SIG-M5 treated with dmso at 0.1 percent for 504 hours (cell line): ENCODE data around the gene HOXC13.

Experiments
- DNase-seq: peaks from one replicate; lab custom pipeline; 2025; ENCODE audit not compliant: unreplicated experiment; lab: John Stamatoyannopoulos, UW

HOXC13 gene

GRCh38 chr12:53937596-53938325, 870 bp upstream of the HOXC13 start:
- DNase-seq: no peak

- DNase-seq: no peak
Observed at GRCh38 chr12:53939141-53940108, 794 bp downstream of the HOXC13 start.

GRCh38 chr12:53940443-53941014, 1.9 kb downstream of the HOXC13 start:
- no peak for DNase-seq

DNA sequence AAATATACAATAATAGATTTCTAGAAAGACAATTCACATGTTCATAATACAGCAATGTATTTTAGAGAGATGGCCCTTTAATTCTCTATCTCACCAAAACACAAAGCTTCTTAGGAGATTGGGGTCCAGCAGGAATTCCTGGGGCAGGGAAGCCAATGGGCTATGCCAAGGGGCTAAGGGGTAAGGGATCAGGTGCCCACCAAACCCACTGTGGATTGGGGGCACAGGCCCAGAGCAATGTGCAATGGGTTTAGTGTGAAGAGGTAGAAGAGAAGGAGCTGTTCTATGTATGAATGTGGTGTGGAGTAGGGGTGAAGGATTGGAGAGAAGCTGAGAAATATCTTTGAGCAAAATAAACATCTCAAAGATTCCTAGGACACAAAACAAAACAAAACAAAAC, 2.6 kb downstream of the HOXC13 start:
- no peak for DNase-seq

DNA sequence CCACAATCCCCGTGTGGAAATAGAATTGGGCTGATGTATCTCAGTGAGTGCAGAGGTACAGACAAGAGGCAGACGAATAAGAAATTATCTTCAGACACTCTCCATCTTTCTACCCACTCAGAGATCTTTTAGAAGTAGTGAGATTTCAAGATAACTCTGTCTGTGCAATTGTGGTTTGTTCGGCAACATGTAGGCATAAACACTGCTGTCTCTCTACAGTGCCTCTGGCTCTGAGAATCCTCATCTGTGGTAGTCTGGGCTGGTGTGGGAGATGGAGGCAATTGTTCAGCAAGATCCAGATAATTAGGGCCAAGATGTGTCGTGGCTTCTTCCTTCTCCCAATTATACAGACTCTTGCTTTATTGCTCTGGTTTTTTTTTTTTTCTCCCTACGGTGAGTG, 3.1 kb downstream of the HOXC13 start:
- DNase-seq: no peak

- no peak for DNase-seq
Observed at GRCh38 chr12:53942467-53942997, 3.9 kb downstream of the HOXC13 start.

- no peak for DNase-seq
Observed at GRCh38 chr12:53944209-53944608, 5.6 kb downstream of the HOXC13 start.

DNA sequence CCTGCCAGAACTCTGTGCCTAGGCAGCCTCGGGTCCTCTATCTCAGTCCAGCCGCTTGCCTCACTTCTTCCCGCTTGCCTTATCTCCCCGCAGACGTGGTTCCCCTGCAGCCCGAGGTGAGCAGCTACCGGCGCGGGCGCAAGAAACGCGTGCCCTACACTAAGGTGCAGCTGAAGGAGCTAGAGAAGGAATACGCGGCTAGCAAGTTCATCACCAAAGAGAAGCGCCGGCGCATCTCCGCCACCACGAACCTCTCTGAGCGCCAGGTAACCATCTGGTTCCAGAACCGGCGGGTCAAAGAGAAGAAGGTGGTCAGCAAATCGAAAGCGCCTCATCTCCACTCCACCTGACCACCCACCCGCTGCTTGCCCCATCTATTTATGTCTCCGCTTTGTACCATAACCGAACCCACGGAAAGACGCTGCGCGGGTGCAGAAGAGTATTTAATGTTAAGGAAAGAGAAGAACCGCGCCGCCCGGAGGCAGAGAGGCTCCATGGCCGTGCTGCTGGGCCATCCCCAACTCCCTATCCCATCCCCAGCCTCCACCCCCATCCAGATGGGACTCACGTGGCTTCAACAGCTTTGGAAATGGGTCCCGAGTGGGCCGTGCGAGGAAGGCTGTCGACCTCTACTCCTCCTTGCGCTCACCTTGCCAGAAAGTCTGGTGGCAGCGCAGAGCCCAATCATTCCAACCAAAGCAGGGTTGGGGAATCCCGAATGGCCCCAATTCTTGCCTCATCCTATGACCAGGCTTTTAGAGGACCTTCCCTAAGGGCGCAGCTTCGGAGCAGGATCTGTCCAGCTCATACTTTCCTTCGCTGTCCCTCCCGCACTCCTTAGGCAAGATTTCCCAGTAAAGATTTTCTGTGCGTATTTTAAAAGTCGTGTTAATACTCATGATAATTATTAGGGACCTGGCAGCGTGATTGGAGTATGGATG, 6.5 kb downstream of the HOXC13 start:
- DNase-seq: no peak

- no peak for DNase-seq
Observed at GRCh38 chr12:53947743-53948142, 9.1 kb downstream of the HOXC13 start.

GRCh38 chr12:53948650-53949593, 10.3 kb downstream of the HOXC13 start:
- DNase-seq: no peak

DNA sequence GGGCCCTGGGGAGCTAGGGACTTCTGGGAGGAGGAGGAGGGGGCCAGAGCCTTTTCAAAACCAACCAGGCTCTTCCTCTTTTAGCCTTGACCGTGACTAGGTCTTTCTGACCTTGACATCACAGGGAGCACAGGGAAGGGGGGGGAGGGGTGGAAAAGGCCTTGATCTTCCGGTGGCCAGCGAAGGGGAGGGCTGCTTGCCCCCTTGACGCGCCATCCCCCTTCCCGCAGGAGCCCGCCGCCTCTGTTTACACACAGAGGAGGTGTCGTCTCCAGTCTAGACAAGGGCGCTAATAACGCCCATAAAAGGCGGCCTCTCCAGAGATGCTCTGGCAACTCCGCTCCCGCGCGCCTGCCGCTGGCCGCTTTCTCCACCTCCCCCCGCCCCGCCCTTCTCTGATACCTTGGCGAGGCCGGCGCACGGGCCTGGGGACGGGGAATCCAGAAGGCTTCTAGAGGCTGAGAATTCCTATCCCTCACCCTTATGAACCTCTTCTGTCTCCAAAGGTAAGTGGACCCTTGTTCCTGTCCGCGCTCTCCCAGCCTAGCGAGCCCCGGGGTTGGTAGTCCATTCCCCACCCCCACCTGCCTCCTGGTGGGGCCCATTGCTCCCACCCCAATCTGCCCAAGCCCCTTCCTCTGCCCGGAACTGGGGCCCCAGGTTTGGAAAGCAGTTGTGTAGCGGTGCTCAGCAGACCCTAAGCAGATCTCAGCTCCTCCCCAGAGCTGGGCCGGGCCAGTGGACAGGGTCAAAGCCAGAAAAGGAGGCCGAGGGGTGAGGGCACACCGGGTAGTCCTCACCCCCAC, 11.2 kb downstream of the HOXC13 start:
- no peak for DNase-seq

- no peak for DNase-seq
Observed at GRCh38 chr12:53950437-53950773, 11.8 kb downstream of the HOXC13 start.

DNA sequence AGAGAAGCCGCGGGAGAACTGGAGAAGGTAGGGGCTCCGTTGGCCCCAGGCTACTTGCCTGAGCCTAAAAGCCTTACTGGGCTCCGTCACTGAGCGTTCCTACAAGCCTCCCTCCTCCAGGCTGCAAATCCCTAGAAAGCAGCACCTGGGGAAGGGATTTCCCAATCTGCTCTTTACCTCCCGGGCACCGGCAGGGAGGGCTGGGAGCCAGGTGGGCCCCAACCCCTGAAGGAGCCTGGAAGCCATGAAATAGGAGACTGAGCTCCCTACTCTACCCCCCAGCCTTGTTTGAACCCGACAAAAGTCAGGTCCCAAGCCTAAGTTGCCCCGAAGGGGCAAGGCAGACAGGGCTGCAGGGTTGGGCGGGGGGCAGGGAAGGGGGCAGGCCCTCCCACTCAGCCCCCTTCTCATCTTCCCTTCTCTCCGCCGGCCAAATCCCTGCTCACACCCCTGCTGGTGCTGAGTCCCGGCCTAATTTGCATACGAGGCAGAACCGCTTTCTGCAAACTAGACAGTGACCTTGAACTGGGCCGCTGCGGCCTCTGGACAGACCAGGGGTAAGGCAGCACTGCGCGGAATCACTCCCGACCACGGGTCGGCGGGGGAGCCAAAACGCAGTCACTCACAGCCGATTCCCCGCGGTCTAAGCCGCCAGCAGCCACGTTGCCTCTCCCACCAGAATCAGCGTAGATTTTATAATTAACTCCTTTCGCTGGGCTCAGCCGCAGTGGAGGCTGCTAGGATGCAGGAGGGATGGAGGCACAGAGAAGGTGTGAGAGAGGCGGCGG, 12.4 kb downstream of the HOXC13 start:
- DNase-seq: no peak

DNA sequence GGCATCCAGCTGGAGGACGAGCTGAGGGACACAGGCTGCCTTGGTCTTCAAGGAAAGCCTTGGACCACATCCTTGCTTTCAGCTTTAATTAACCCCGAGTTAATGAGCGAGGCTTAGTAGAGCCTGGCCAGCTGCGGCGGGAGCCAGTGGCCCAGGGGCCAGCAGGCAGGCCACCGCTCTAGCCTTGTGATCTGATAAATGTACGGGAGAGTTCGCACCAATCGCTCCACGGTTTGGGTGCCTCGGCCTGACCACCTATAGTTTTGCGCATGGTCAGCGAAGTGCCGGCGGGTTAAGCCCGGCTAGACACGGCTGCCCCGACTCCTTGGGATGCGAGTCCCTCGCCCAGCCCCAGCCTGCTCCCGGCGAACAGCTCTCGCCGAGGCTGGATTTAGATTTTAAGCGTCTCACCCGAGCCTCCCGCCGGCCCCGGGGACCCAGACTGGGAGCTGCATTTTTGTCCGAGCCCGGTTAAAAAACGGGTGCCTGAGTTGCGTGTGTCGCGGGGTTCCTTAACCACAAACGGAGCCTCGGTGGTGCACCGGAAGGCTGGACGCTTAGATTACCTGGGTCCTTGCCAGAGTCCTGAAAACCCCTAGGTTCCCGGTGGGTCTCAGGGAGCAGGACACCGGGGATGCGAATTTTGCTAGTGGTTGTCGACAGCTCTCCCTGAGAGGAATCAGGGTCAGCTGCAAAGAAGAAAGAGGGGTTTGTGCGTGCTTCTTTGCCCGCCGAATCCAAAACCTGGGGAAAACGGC, 13.1 kb downstream of the HOXC13 start:
- no peak for DNase-seq

DNA sequence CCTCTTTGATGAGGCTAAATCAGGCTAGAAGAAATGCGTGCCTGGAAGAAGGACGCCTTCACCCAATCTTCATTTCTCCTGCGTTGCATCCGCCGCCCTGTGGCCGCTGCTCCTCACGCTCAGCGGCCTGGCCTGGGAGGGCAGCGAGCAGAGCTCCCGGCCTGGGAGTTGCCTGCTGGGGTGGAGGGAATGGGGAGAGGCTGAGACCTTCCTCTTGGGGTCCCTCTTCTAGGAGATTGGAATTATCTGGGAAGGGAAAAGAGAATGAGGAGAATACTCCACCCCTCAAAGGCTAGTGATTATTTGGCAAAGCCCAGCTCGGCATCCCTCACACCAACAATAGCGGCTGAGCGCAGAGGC, 13.7 kb downstream of the HOXC13 start:
- no peak for DNase-seq

DNA sequence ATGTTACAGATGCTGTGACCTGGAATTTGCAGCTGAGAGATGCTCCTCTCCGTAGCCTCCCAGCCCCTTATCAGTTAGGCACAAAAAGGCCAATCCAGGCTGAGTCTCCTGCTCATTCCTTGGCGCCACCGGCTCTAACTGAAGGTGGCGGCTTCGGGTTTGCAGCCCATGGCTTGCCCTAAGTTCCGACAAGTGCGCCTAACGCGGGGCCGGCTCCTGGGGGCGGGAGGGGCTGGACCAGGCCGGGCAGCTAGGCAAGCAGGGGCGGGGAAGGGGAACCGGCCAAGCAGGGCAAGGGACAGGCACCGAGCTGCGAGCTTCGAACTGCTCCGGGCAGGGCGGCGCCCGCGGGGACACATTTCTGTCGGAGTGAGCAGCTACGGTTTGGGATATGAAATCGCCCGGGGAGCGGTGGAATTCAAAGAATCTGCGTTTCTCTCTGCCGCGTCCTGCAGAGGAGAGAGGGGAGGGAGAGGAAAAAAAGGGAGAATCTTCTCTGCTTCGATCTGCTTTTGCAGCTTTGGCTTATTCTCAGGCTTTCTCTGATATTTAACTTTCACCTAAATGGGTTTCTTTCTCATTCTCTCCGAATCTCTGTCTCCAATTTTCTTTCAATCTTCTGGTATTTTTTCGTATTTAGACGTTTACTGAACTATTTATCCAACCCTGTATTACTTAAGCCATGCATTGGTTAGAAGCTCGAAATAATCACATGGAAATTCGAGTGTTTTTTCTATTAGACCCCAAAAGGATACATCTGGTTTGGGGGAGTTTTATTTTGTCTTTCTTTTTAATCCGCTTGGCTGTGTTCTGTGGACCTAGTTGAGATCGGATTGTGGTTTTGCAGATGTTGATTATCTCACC, 14.5 kb downstream of the HOXC13 start:
- no peak for DNase-seq
